GM23338 (cell line): ENCODE measurements around the gene CFHR3.
"Not testable (repeated sequence)": the region's sequence is repeated elsewhere in the genome, so short reads cannot be mapped to it uniquely, and the experiment has no call there.

Experiments
- CREB1 ChIP-seq: fragments of 250-450 bp; sonication (Bioruptor Pico); IDR thresholded peaks from 2 replicates; pipeline ENCODE4 v1.5.0; 2020; ENCODE audit warnings: low read depth, mild to moderate bottlenecking, moderate library complexity
- ETS1 ChIP-seq: IDR thresholded peaks from 2 replicates; pipeline ENCODE4 v1.6.1; 2016; ENCODE audit warnings: antibody characterized with exemption
- EZH2 ChIP-seq: fragments of 200-600 bp; sonication (generic); IDR thresholded peaks from one replicate; pipeline ENCODE4 v1.8.0; 2017; ENCODE audit warnings: antibody characterized with exemption, mild to moderate bottlenecking, low read depth; ENCODE audit not compliant: unreplicated experiment
- EZH2phosphoT487 ChIP-seq: fragments of 200-600 bp; sonication (generic); IDR thresholded peaks from one replicate; pipeline ENCODE4 v1.8.1; 2018; ENCODE audit warnings: antibody characterized with exemption; ENCODE audit not compliant: unreplicated experiment
- JUNB ChIP-seq: IDR thresholded peaks from one replicate; pipeline ENCODE4 v1.6.1; 2016; ENCODE audit warnings: antibody characterized with exemption; ENCODE audit not compliant: unreplicated experiment
- POLR2AphosphoS5 ChIP-seq: IDR thresholded peaks from 2 replicates; pipeline ENCODE4 v1.6.1; 2016; ENCODE audit warnings: antibody characterized with exemption, low read depth
- TF ChIP-seq, protein P1 (sequence below), 2 experiments: fragments of 200-600 bp in 1 of 2; sonication (generic) in 1 of 2; conservative IDR thresholded peaks; 2 replicates each; pipeline versions ENCODE4 v1.5.1 to v1.6.1; 2016 to 2017; ENCODE audit warnings: antibody characterized with exemption in 2 of 2, low read depth in 2 of 2, mild to moderate bottlenecking in 2 of 2, moderate library complexity in 1 of 2
- TF ChIP-seq, protein P2 (sequence below): IDR thresholded peaks from one replicate; pipeline ENCODE4 v1.6.1; 2018; ENCODE audit warnings: antibody characterized with exemption; ENCODE audit not compliant: unreplicated experiment

DNA sequence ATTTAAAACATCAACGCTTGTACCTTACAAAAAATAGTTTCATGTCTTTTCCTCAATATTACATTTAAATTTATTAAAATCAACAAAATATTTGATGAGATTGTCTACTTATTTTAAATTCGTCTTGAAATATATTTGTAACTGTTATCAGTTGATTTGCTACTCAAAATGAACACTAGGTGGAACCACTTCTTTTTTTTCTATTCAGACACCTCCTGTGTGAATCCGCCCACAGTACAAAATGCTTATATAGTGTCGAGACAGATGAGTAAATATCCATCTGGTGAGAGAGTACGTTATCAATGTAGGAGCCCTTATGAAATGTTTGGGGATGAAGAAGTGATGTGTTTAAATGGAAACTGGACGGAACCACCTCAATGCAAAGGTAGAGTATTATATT is 31.4 kb upstream of the CFHR3 start:
- TF ChIP-seq, protein P1, sequence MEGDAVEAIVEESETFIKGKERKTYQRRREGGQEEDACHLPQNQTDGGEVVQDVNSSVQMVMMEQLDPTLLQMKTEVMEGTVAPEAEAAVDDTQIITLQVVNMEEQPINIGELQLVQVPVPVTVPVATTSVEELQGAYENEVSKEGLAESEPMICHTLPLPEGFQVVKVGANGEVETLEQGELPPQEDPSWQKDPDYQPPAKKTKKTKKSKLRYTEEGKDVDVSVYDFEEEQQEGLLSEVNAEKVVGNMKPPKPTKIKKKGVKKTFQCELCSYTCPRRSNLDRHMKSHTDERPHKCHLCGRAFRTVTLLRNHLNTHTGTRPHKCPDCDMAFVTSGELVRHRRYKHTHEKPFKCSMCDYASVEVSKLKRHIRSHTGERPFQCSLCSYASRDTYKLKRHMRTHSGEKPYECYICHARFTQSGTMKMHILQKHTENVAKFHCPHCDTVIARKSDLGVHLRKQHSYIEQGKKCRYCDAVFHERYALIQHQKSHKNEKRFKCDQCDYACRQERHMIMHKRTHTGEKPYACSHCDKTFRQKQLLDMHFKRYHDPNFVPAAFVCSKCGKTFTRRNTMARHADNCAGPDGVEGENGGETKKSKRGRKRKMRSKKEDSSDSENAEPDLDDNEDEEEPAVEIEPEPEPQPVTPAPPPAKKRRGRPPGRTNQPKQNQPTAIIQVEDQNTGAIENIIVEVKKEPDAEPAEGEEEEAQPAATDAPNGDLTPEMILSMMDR (conservative IDR thresholded peaks at IDR 0.05; ENCODE audit: low read depth in 2 of 2), result peak; percentile 54 to 70
- TF ChIP-seq, protein P2, sequence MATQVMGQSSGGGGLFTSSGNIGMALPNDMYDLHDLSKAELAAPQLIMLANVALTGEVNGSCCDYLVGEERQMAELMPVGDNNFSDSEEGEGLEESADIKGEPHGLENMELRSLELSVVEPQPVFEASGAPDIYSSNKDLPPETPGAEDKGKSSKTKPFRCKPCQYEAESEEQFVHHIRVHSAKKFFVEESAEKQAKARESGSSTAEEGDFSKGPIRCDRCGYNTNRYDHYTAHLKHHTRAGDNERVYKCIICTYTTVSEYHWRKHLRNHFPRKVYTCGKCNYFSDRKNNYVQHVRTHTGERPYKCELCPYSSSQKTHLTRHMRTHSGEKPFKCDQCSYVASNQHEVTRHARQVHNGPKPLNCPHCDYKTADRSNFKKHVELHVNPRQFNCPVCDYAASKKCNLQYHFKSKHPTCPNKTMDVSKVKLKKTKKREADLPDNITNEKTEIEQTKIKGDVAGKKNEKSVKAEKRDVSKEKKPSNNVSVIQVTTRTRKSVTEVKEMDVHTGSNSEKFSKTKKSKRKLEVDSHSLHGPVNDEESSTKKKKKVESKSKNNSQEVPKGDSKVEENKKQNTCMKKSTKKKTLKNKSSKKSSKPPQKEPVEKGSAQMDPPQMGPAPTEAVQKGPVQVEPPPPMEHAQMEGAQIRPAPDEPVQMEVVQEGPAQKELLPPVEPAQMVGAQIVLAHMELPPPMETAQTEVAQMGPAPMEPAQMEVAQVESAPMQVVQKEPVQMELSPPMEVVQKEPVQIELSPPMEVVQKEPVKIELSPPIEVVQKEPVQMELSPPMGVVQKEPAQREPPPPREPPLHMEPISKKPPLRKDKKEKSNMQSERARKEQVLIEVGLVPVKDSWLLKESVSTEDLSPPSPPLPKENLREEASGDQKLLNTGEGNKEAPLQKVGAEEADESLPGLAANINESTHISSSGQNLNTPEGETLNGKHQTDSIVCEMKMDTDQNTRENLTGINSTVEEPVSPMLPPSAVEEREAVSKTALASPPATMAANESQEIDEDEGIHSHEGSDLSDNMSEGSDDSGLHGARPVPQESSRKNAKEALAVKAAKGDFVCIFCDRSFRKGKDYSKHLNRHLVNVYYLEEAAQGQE, result not testable (repeated sequence)
- TF ChIP-seq POLR2AphosphoS5, EZH2, JUNB, EZH2phosphoT487, CREB1, ETS1: not testable (repeated sequence)
